Measurements from ENCODE around the gene ATP5F1D.
"Not testable (repeated sequence)": the region's sequence is repeated elsewhere in the genome, so short reads cannot be mapped to it uniquely, and the experiment has no call there.

The ATP5F1D gene

GRCh38 chr19:1241417-1242095 is at the start of gene ATP5F1D:
Gene ATP5F1D (plus strand): TSS chr19:1241751. CDS start chr19:1241851, 100 bp downstream.
- DNase-seq: peak; percentile 84 to 95

GRCh38 chr19:1199531-1199930 is 42.0 kb upstream of the ATP5F1D start:
- no peak for DNase-seq

- not testable (repeated sequence) for DNase-seq
Observed at GRCh38 chr19:1200614-1201013, 40.9 kb upstream of the ATP5F1D start.

- peak; percentile 93 to 96 for DNase-seq
Observed at GRCh38 chr19:1205114-1206099, 36.1 kb upstream of the ATP5F1D start, which contains the start of gene STK11. Gene STK11 (plus strand): TSS chr19:1205778. CDS start chr19:1206914, 1,136 bp downstream.

GRCh38 chr19:1206150-1206863 is 35.2 kb upstream of the ATP5F1D start:
- DNase-seq: no peak

- DNase-seq: no peak
Observed at GRCh38 chr19:1206864-1207450, 34.6 kb upstream of the ATP5F1D start.

DNA sequence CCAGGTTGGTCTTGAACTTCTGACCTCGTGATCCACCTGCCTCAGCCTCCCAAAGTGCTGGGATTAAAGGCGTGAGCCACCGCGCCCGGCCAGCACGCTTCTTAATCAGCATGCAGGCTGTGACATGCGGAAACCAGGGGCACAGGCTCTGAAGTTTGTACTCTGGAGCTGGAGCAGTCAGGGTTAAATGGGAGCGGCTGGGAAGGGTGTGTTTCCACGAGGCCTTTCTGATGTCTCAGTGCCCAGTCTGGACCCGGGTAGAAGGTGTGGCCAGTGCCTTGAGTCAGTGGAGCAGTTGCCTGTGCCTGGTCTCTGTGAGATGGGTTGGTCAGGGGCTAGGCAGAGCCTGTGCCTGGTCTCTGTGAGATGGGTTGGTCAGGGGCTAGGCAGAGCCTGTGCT is 32.7 kb upstream of the ATP5F1D start:
- not testable (repeated sequence) for DNase-seq

DNA sequence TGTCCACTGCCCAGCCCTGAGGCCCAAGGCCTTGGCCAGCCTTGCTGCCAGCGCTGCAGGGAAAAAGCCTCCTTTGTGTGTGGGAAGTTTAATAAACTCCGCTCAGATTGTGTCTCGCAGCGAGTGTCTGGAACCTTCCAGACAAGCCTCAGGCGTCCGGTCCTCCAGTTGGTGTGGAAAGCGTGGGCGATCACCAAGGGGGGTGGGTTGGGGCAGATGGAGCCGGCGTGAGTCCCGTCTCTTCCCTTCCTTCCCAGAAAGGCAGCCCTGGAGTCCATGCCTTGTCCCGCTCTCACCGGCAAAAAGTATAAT is 31.4 kb upstream of the ATP5F1D start:
- DNase-seq: no peak

DNA sequence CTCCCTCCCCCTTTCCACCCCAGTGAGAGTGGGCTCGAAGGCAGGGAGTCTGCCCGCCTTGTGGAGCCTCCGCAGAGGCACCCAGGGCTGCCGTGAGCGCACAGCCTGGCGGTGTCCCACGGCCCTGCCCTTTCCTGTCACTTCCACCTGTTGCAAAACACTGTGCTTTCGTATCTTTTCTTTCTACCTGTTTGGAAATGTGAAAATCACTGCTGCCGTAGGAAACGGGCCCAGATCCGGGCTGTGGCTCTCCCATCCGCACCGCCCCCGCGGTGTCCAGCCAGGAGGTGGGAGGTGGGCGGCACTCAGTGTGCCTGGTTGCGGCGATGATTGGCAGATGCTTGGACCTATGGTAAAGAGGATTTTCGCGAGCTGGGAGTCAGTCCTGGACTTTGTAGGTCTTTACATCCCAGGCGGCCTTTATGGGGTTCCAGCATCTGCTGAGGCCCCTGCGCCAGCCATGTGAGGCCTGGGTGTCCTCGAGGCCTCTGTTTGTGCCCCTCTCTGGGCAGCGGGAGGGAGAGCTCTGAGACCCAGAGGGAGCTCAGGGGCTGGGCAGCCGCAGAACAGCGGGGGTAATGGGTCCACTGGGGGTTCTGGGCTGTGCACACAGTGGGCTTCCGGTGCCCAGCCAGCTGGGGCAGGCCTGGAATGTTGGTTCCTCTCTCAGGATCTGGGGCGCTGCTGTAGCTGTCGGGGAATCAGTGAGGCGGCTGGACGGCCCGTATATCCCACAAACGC is 29.9 kb upstream of the ATP5F1D start:
- no peak for DNase-seq

GRCh38 chr19:1213391-1214286 is 27.9 kb upstream of the ATP5F1D start:
- no peak for DNase-seq

- no peak for DNase-seq
Observed at GRCh38 chr19:1214299-1214861, 27.2 kb upstream of the ATP5F1D start.

GRCh38 chr19:1214862-1215731 is 26.5 kb upstream of the ATP5F1D start:
- no peak for DNase-seq

DNA sequence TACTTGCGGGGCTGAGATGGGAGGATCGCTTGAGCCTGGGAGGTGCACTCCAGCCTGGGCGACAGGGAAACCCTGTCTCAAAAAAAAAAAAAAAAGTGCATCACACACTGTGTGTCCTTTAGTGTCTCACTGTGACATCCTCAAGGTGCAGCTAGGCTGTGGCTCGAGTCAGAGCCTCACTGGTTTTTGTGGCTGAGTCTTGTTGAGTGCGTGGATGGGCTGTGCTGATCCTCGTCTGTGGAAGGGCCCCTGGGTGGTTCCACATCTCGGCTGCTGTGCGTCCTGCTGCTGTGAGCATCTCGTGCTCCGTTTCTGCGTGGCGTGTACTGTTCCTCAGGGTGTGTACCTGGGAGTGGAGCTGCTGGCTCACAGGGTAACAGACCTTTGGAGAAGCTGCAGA is 24.8 kb upstream of the ATP5F1D start:
- no peak for DNase-seq

DNA sequence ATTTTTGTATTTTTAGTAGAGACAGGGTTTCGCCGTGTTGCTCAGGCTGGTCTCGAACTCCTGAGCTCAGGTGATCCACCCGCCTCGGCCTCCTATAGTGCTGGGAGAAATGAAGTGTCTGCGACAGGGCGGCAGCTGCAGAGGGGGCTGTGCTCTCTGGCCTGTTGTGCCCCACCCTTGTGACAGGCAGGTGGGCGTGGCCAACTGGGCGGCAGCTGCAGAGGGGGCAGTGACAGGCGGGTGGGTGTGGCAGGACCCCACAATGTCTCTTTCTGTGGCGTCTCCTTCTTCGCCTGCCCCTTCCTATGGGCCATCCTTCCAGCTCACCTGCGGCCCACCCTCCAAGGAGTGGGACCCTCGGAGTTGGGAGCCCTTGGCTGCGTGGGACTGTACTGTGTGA is 24.2 kb upstream of the ATP5F1D start:
- no peak for DNase-seq

DNA sequence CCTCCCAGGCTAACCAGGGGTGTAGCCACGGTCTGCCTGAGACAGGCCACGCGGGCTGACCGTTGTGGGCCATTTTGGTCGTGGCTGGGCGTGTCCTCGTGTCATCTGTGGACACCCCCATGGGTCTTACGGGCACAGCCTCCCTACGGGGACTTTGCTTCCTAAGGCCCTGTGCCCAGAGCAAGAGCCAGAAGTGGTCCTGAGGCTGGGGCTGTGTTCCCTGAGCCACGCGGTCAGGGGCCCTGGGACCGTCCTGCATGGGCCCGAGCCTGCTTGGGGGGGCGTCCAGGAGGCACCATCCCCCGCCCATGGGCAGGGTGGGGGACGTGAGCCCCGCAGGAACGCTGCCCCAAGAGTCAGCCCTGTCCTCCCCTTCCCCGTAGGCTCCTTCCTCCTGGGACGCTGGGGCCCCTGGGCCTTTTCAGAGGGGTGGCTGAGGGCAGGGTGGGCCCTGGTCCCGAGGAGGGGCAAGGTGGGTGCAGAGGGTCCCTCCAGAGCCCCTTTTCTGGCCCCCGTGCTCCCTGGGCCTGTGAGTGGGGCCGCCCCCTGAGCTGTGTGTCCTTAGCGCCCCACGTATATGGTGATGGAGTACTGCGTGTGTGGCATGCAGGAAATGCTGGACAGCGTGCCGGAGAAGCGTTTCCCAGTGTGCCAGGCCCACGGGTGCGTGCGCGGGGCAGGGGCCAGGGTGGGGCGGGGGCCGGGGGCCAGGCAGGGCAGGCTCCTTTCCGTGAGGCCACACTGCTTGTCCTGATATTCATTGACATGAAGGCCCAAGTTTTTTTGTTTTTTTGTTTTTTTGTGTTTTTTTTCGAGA is 22.6 kb upstream of the ATP5F1D start:
- no peak for DNase-seq

- DNase-seq: no peak
Observed at GRCh38 chr19:1219786-1220476, 21.6 kb upstream of the ATP5F1D start.

- peak; percentile 70 to 86 for DNase-seq
Observed at GRCh38 chr19:1220477-1220930, 21.0 kb upstream of the ATP5F1D start.
